WTC11 (cell line): Measurements from ENCODE around the gene C3orf18.

Experiments used
- ATF2 ChIP-seq: sonication (generic); formaldehyde crosslinking; IDR thresholded peaks from 2 replicates; pipeline ENCODE4 v1.8.1; 2022; ENCODE audit warnings: low read depth, missing genetic modification reagents, borderline replicate concordance
- CREM ChIP-seq: sonication (generic); formaldehyde crosslinking; IDR thresholded peaks from 2 replicates; pipeline ENCODE4 v1.8.1; 2022; ENCODE audit warnings: mild to moderate bottlenecking, missing genetic modification reagents, moderate library complexity
- CTCF ChIP-seq: fragments of 200-600 bp; IDR thresholded peaks from 2 replicates; pipeline ENCODE4 v1.8.0; 2022; ENCODE audit warnings: antibody characterized with exemption
- ETV6 ChIP-seq: sonication (generic); formaldehyde crosslinking; IDR thresholded peaks from 2 replicates; pipeline ENCODE4 v1.8.1; 2022; ENCODE audit warnings: mild to moderate bottlenecking, missing genetic modification reagents
- GABPB1 ChIP-seq: sonication (generic); formaldehyde crosslinking; IDR thresholded peaks from 2 replicates; pipeline ENCODE4 v1.8.1; 2023; ENCODE audit warnings: mild to moderate bottlenecking, missing genetic modification reagents
- TCF7 ChIP-seq: sonication (generic); formaldehyde crosslinking; IDR thresholded peaks from 2 replicates; pipeline ENCODE4 v1.8.0; 2022; ENCODE audit warnings: mild to moderate bottlenecking, low read depth, missing genetic modification reagents, moderate library complexity
- ZNF138 ChIP-seq: sonication (generic); formaldehyde crosslinking; conservative IDR thresholded peaks from 2 replicates; pipeline ENCODE4 v1.8.1; 2022; ENCODE audit warnings: mild to moderate bottlenecking, moderate library complexity, missing genetic modification reagents
- ZNF317 ChIP-seq: sonication (generic); formaldehyde crosslinking; IDR thresholded peaks from 2 replicates; pipeline ENCODE4 v1.8.1; 2023; ENCODE audit warnings: low read depth, mild to moderate bottlenecking, moderate library complexity, missing genetic modification reagents, borderline replicate concordance

- TF ChIP-seq ATF2 (CRISPR knock-in tag) (no peak), CREM (CRISPR knock-in tag) (no peak), ETV6 (no peak), GABPB1 (CRISPR knock-in tag) (no peak), CTCF (no peak), ZNF317 (CRISPR knock-in tag) (no peak), ZNF138 (no peak), TCF7 (CRISPR knock-in tag) (no peak)
Measured at GRCh38 chr3:50602595-50603191, 35.1 kb upstream of the C3orf18 start.
